ENCODE results near the gene PDZD8. TPM values are rescaled to one million over a fixed set of nuclear protein-coding genes. Genes with fewer than 3 reads are reported as not detected.

Gene PDZD8
- total RNA-seq, 2 experiments from 2014 or later, result 10.5 to 26.4 TPM

DNA sequence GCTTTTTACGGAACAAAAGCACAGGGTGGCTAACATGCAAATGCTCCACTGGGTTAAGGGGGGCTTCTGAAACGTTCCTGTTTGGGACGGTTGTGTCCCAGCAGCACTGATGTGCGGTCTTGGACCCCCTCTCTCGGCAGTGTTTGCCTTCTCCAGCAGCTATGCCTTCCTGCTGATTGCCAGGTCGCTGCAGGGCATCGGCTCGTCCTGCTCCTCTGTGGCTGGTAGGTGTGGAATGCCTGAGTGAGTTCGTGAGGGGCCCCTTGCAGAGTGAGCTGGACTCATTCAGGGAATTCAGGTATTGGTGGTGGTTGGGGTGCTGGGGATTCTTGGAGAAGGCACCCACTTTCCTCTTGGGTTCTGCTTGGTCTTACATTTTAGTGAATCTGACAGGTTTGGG, 121.3 kb downstream of the PDZD8 start:
- no peaks in the 10 kb centered on the region for H4K20me1 ChIP-seq (ENCODE audit: insufficient read depth, low read length)
- H3K4me2 ChIP-seq (ENCODE audit: low read length), result no peak overlapping the region
- intact Hi-C loops (cut with micrococcal nuclease; ENCODE audit: unreplicated experiment), result no loop called here
- H3K4me3 ChIP-seq (ENCODE audit: low read depth, low read length, poor library complexity, severe bottlenecking), result no peak overlapping the region
- no peaks in the 10 kb centered on the region for H3K9me3 ChIP-seq (ENCODE audit: low read length)
- H3K79me2 ChIP-seq (ENCODE audit: insufficient read depth, low read depth, low read length), result no peaks in the 10 kb centered on the region
- CTCF ChIA-PET (ENCODE audit: unreplicated experiment), result no interaction called here
- H2AFZ ChIP-seq (ENCODE audit: low read length), result no peak overlapping the region
- DNase-seq (ENCODE audit: low spot score), result no peak
- no peak for TF ChIP-seq EZH2phosphoT487 (IDR thresholded peaks at IDR 0.05; ENCODE audit: borderline replicate concordance, low read depth, low read length)
- TF ChIP-seq, protein P1, sequence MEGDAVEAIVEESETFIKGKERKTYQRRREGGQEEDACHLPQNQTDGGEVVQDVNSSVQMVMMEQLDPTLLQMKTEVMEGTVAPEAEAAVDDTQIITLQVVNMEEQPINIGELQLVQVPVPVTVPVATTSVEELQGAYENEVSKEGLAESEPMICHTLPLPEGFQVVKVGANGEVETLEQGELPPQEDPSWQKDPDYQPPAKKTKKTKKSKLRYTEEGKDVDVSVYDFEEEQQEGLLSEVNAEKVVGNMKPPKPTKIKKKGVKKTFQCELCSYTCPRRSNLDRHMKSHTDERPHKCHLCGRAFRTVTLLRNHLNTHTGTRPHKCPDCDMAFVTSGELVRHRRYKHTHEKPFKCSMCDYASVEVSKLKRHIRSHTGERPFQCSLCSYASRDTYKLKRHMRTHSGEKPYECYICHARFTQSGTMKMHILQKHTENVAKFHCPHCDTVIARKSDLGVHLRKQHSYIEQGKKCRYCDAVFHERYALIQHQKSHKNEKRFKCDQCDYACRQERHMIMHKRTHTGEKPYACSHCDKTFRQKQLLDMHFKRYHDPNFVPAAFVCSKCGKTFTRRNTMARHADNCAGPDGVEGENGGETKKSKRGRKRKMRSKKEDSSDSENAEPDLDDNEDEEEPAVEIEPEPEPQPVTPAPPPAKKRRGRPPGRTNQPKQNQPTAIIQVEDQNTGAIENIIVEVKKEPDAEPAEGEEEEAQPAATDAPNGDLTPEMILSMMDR (conservative IDR thresholded peaks at IDR 0.05; ENCODE audit: low read length), result no peak
- BruUV-seq (replicated peaks), result no TSS peak
- H3K27ac ChIP-seq (ENCODE audit: low read depth, low read length, poor library complexity, severe bottlenecking), result no peak overlapping the region
- no peaks in the 10 kb centered on the region for H3K4me1 ChIP-seq (ENCODE audit: insufficient read depth, low read length, poor library complexity, severe bottlenecking)
- POLR2A ChIA-PET, result no interaction called here
- no peaks in the 10 kb centered on the region for H3K9me2 ChIP-seq (ENCODE audit: insufficient read depth, low read length)
- no peaks in the 10 kb centered on the region for H3K36me3 ChIP-seq (ENCODE audit: insufficient read depth, low read length)

DNA sequence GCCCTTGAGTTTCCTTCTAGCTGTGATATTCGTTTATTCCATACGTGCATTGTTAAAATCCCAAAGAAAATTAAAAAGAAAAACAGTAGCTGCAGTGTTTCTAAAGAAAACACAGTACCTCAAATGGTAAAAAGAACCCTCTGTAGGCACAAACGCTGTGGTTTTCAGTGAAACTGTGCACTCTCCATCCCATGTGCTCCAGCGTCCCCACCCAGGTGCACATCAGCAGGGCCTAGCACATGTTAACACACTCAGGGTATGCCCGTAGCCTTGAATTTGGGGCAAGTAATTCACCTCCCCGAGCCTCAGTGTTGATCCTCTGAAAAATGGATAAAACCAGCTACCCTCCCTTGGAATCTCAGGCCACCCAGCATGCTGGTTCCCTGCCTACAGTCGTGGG, 124.8 kb downstream of the PDZD8 start:
- BruUV-seq (replicated peaks), result no TSS peak
- Histone ChIP-seq H3K79me2 (ENCODE audit: insufficient read depth, low read depth, low read length) (no peaks in the 10 kb centered on the region), H2AFZ (ENCODE audit: low read length) (no peak overlapping the region), H3K9me2 (ENCODE audit: insufficient read depth, low read length) (no peaks in the 10 kb centered on the region), H3K27ac (ENCODE audit: low read depth, low read length, poor library complexity, severe bottlenecking) (no peak overlapping the region), H3K4me1 (ENCODE audit: insufficient read depth, low read length, poor library complexity, severe bottlenecking) (no peaks in the 10 kb centered on the region), H3K4me2 (ENCODE audit: low read length) (no peak overlapping the region), H3K4me3 (ENCODE audit: low read depth, low read length, poor library complexity, severe bottlenecking) (no peak overlapping the region), H3K9me3 (ENCODE audit: low read length) (no peaks in the 10 kb centered on the region), H3K36me3 (ENCODE audit: insufficient read depth, low read length) (no peaks in the 10 kb centered on the region), H4K20me1 (ENCODE audit: insufficient read depth, low read length) (no peaks in the 10 kb centered on the region)
- DNase-seq (ENCODE audit: low spot score), result no peak
- POLR2A ChIA-PET, result no interaction called here
- CTCF ChIA-PET (ENCODE audit: unreplicated experiment), result no interaction called here
- intact Hi-C loops (cut with micrococcal nuclease; ENCODE audit: unreplicated experiment), result no loop called here
- TF ChIP-seq, protein P1 (conservative IDR thresholded peaks at IDR 0.05; ENCODE audit: low read length), result no peak
- TF ChIP-seq EZH2phosphoT487 (IDR thresholded peaks at IDR 0.05; ENCODE audit: borderline replicate concordance, low read depth, low read length), result no peak

DNA sequence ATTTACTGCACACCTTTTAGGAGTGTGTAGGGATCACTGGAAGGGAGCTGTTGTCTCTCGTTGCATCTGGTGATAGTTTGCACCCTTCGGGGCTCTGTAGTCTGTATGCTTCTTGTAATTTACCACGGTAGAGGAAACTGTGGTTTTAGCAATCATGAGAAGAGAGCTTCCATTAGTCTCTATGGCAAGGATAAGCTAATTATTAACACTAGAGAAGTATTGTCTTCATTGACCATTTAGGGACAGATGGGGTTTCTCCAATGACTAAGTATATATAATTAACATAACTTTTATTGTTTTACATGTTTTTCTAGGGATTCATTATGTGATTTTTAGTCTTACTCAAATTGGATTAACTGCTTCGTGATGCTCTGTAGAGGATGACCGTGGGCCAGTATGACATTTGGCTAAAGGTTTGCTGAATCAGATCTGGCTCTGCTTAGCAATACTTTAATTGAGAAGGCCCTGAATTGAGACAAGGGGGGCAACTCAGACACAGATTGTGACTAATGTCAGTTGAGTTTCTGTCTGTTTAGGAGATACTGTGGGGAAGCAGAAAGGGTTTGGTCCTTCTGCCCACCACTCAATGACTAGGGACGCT, 125.6 kb downstream of the PDZD8 start:
- CTCF ChIA-PET (ENCODE audit: unreplicated experiment), result no interaction called here
- no peak overlapping the region for H3K4me3 ChIP-seq (ENCODE audit: low read depth, low read length, poor library complexity, severe bottlenecking)
- TF ChIP-seq, protein P1 (conservative IDR thresholded peaks at IDR 0.05; ENCODE audit: low read length), result no peak
- TF ChIP-seq EZH2phosphoT487 (IDR thresholded peaks at IDR 0.05; ENCODE audit: borderline replicate concordance, low read depth, low read length), result no peak
- H3K79me2 ChIP-seq (ENCODE audit: insufficient read depth, low read depth, low read length), result no peaks in the 10 kb centered on the region
- no peak overlapping the region for H3K27ac ChIP-seq (ENCODE audit: low read depth, low read length, poor library complexity, severe bottlenecking)
- H3K9me2 ChIP-seq (ENCODE audit: insufficient read depth, low read length), result no peaks in the 10 kb centered on the region
- H3K4me1 ChIP-seq (ENCODE audit: insufficient read depth, low read length, poor library complexity, severe bottlenecking), result no peaks in the 10 kb centered on the region
- no peaks in the 10 kb centered on the region for H3K36me3 ChIP-seq (ENCODE audit: insufficient read depth, low read length)
- no peaks in the 10 kb centered on the region for H4K20me1 ChIP-seq (ENCODE audit: insufficient read depth, low read length)
- H3K9me3 ChIP-seq (ENCODE audit: low read length), result no peaks in the 10 kb centered on the region
- DNase-seq (ENCODE audit: low spot score), result no peak
- no peak overlapping the region for H2AFZ ChIP-seq (ENCODE audit: low read length)
- no TSS peak for BruUV-seq (replicated peaks)
- no peak overlapping the region for H3K4me2 ChIP-seq (ENCODE audit: low read length)
- intact Hi-C loops (cut with micrococcal nuclease; ENCODE audit: unreplicated experiment), result no loop called here
- POLR2A ChIA-PET, result no interaction called here

All from OCI-LY7 (cell line).